ENCODE data around the gene EEF2K.

- TF ChIP-seq POLR2A (IDR thresholded peaks at IDR 0.05), result no peak
- TF ChIP-seq POLR2AphosphoS5 (IDR thresholded peaks at IDR 0.05), result no peak
Measured at GRCh38 chr16:22328081-22328725, 122.1 kb downstream of the EEF2K start.

Data from prostate gland (tissue), 1 donor.